ENCODE data around the gene CLSTN2.

The CLSTN2 gene

GRCh38 chr3:140290105-140290504 is 355.1 kb downstream of the CLSTN2 start:
- no peak for DNase-seq (ENCODE audit: low spot score)

- DNase-seq (ENCODE audit: low spot score), result no peak
Measured at GRCh38 chr3:140292170-140292569, 357.2 kb downstream of the CLSTN2 start.

- DNase-seq (ENCODE audit: low spot score), result peak; percentile 8
Measured at GRCh38 chr3:140292684-140293083, 357.7 kb downstream of the CLSTN2 start.

GRCh38 chr3:140294058-140294457 is 359.1 kb downstream of the CLSTN2 start:
- no peak for DNase-seq (ENCODE audit: low spot score)

GRCh38 chr3:140296796-140297352 is 361.9 kb downstream of the CLSTN2 start:
- no peak for DNase-seq (ENCODE audit: low spot score)

- no peak for DNase-seq (ENCODE audit: low spot score)
Measured at GRCh38 chr3:140298043-140298442, 363.1 kb downstream of the CLSTN2 start.

- DNase-seq (ENCODE audit: low spot score), result no peak
Measured at GRCh38 chr3:140298569-140299070, 363.6 kb downstream of the CLSTN2 start.

GRCh38 chr3:140303875-140304274 is 368.9 kb downstream of the CLSTN2 start:
- no peak for DNase-seq (ENCODE audit: low spot score)

- no peak for DNase-seq (ENCODE audit: low spot score)
Measured at GRCh38 chr3:140308535-140308934, 373.6 kb downstream of the CLSTN2 start.

- no peak for DNase-seq (ENCODE audit: low spot score)
Measured at GRCh38 chr3:140311428-140311827, 376.4 kb downstream of the CLSTN2 start.

- no peak for DNase-seq (ENCODE audit: low spot score)
Measured at GRCh38 chr3:140315955-140316354, 381.0 kb downstream of the CLSTN2 start.

- no peak for DNase-seq (ENCODE audit: low spot score)
Measured at GRCh38 chr3:140316466-140316865, 381.5 kb downstream of the CLSTN2 start.

- peak; percentile 8 for DNase-seq (ENCODE audit: low spot score)
Measured at GRCh38 chr3:140316868-140317400, 381.9 kb downstream of the CLSTN2 start.

GRCh38 chr3:140319739-140320138 is 384.8 kb downstream of the CLSTN2 start:
- DNase-seq (ENCODE audit: low spot score), result no peak

GRCh38 chr3:140323561-140323960 is 388.6 kb downstream of the CLSTN2 start:
- no peak for DNase-seq (ENCODE audit: low spot score)

GRCh38 chr3:140332131-140332530 is 397.1 kb downstream of the CLSTN2 start:
- DNase-seq (ENCODE audit: low spot score), result no peak

GRCh38 chr3:140334132-140334929 is 399.3 kb downstream of the CLSTN2 start:
- DNase-seq (ENCODE audit: low spot score), result no peak

GRCh38 chr3:140336465-140336864 is 401.5 kb downstream of the CLSTN2 start:
- DNase-seq (ENCODE audit: low spot score), result no peak

GRCh38 chr3:140338916-140339315 is 403.9 kb downstream of the CLSTN2 start:
- no peak for DNase-seq (ENCODE audit: low spot score)

- no peak for DNase-seq (ENCODE audit: low spot score)
Measured at GRCh38 chr3:140341203-140341602, 406.2 kb downstream of the CLSTN2 start.

- no peak for DNase-seq (ENCODE audit: low spot score)
Measured at GRCh38 chr3:140341817-140342403, 406.9 kb downstream of the CLSTN2 start.

GRCh38 chr3:140342668-140343067 is 407.7 kb downstream of the CLSTN2 start:
- DNase-seq (ENCODE audit: low spot score), result no peak
